HEK293T (cell line): ENCODE measurements around the gene BORCS8.

ENCODE experiments used
- BHLHE40 ChIP-seq: fragments of 450-650 bp; IDR thresholded peaks from 2 replicates; pipeline ENCODE4 v1.6.1; 2016; ENCODE audit warnings: mild to moderate bottlenecking, moderate library complexity, borderline replicate concordance
- ELF4 ChIP-seq: fragments of 450-650 bp; IDR thresholded peaks from 2 replicates; pipeline ENCODE4 v1.6.1; 2017; ENCODE audit warnings: antibody characterized with exemption
- FOXA1 ChIP-seq: fragments of 450-650 bp; IDR thresholded peaks from 2 replicates; pipeline ENCODE4 v1.6.1; 2016; ENCODE audit warnings: mild to moderate bottlenecking
- FOXK2 ChIP-seq: fragments of 450-650 bp; IDR thresholded peaks from 2 replicates; pipeline ENCODE4 v1.6.1; 2016; ENCODE audit warnings: mild to moderate bottlenecking
- FOXM1 ChIP-seq: fragments of 450-650 bp; IDR thresholded peaks from 2 replicates; pipeline ENCODE4 v1.6.1; 2017; ENCODE audit warnings: mild to moderate bottlenecking, borderline replicate concordance
- HDGF ChIP-seq: fragments of 450-650 bp; IDR thresholded peaks from 2 replicates; pipeline ENCODE4 v1.6.1; 2017; ENCODE audit warnings: antibody characterized with exemption, borderline replicate concordance
- L3MBTL2 ChIP-seq: fragments of 450-650 bp; conservative IDR thresholded peaks from 2 replicates; pipeline ENCODE4 v1.6.1; 2016; ENCODE audit warnings: mild to moderate bottlenecking
- SP1 ChIP-seq: fragments of 450-650 bp; IDR thresholded peaks from 2 replicates; pipeline ENCODE4 v1.6.1; 2017
- SUZ12 ChIP-seq: fragments of 450-650 bp; IDR thresholded peaks from 2 replicates; pipeline ENCODE4 v1.6.1; 2016; ENCODE audit warnings: mild to moderate bottlenecking
- TF ChIP-seq, protein P1 (sequence below): fragments of 450-650 bp; IDR thresholded peaks from 2 replicates; pipeline ENCODE4 v1.6.1; 2016

DNA sequence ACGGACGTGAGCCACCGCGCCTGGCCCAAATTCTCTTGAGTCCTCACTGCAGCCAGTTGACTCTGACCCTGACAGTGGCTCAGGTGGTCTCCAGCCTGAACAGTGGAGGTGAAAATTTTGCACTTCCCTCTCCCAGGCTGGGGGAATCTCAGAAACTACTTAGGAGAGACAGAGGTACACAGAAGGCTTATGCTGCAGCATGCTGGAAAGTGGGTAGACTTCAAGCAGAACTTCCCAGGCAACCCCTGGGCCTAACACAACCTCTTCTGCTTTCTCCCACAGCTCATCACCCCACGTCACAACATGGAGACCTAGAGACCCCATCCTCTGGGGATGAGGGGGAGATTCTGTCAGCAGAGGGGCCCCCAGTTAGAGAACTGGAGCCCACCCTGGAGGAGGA lies 34.3 kb upstream of the BORCS8 start:
- TF ChIP-seq FOXM1 = no peak
- no peak for TF ChIP-seq ELF4
- TF ChIP-seq L3MBTL2 = no peak
- no peak for TF ChIP-seq HDGF
- TF ChIP-seq, protein P1, sequence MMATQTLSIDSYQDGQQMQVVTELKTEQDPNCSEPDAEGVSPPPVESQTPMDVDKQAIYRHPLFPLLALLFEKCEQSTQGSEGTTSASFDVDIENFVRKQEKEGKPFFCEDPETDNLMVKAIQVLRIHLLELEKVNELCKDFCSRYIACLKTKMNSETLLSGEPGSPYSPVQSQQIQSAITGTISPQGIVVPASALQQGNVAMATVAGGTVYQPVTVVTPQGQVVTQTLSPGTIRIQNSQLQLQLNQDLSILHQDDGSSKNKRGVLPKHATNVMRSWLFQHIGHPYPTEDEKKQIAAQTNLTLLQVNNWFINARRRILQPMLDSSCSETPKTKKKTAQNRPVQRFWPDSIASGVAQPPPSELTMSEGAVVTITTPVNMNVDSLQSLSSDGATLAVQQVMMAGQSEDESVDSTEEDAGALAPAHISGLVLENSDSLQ = no peak
- TF ChIP-seq BHLHE40 = no peak
- TF ChIP-seq FOXK2 = no peak
- TF ChIP-seq SP1 = no peak
- TF ChIP-seq FOXA1 = no peak
- TF ChIP-seq SUZ12 = no peak
